IMR-90 (cell line): Measurements from ENCODE around the gene PRCP. TPM values are rescaled to one million over a fixed set of nuclear protein-coding genes. Genes with fewer than 3 reads are reported as not detected.
A peak's percentile ranks its signal among the peaks of the same experiment; 100 is the strongest.
"Not testable (repeated sequence)": the region's sequence is repeated elsewhere in the genome, so short reads cannot be mapped to it uniquely, and the experiment has no call there.

Experiments
- ATAC-seq: fragments of 200-7000 bp; cut with Tn5 transposase; 2 replicates; pipeline ENCODE4 v1.9.1; 2020; ENCODE audit warnings: low read depth, mild to moderate bottlenecking, moderate library complexity
- BruUV-seq: library from RNA; stranded (reverse); fragments of 400-500 nt; replicated peaks from 2 replicates; lab custom pipeline; 2021; lab: Mats Ljungman, UMichigan
- CTCF ChIA-PET: fragments of 300-600 bp; formaldehyde crosslinking; extraction: SDS; loops from one replicate; lab custom pipeline; 2021; ENCODE audit warnings: antibody characterized with exemption; lab: Yijun Ruan, JAX
- POLR2A ChIA-PET: fragments of 300-600 bp; sonication (Branson Sonifier 250); formaldehyde crosslinking; loops from one replicate; lab custom pipeline; 2022; ENCODE audit warnings: antibody characterized with exemption; ENCODE audit not compliant: unreplicated experiment; lab: Charles Lee
- DNase-seq: peaks from one replicate; pipeline ENCODE4 v3.0.0; 2013
- H2AFZ ChIP-seq: replicated peaks from 2 replicates; pipeline ENCODE3; 2013; ENCODE audit warnings: low read length, mild to moderate bottlenecking; ENCODE audit not compliant: poor library complexity
- H2AK5ac ChIP-seq: 2 replicates; pipeline ENCODE4 v1.6.1; 2013; ENCODE audit warnings: low read depth, low read length, inconsistent platforms
- H2AK9ac ChIP-seq: replicated peaks from 2 replicates; pipeline ENCODE3; 2013; ENCODE audit warnings: mild to moderate bottlenecking, low read depth, low read length, moderate library complexity; ENCODE audit not compliant: poor library complexity
- H2BK120ac ChIP-seq: 2 replicates; pipeline ENCODE4 v1.6.1; 2013; ENCODE audit warnings: low read depth, low read length, inconsistent platforms
- H2BK15ac ChIP-seq: 3 replicates; pipeline ENCODE4 v1.6.1; 2013; ENCODE audit warnings: low read depth, low read length, inconsistent platforms
- H2BK20ac ChIP-seq: 2 replicates; pipeline ENCODE4 v1.6.1; 2013; ENCODE audit warnings: low read depth, mild to moderate bottlenecking, inconsistent platforms, low read length, moderate library complexity
- H2BK5ac ChIP-seq: 2 replicates; pipeline ENCODE4 v1.6.1; 2013; ENCODE audit warnings: mild to moderate bottlenecking, low read depth, low read length, inconsistent platforms; ENCODE audit not compliant: poor library complexity, severe bottlenecking
- H3K14ac ChIP-seq: replicated peaks from 2 replicates; pipeline ENCODE4 v1.6.1; 2013; ENCODE audit warnings: low read depth, low read length, inconsistent platforms
- H3K18ac ChIP-seq: 2 replicates; pipeline ENCODE4 v1.6.1; 2013; ENCODE audit warnings: low read depth, low read length, control low read depth
- H3K23ac ChIP-seq: 2 replicates; pipeline ENCODE4 v1.6.1; 2013; ENCODE audit warnings: low read depth, low read length, inconsistent platforms
- H3K27ac ChIP-seq: 2 replicates; pipeline ENCODE4 v1.5.1; 2013; ENCODE audit warnings: mild to moderate bottlenecking, control low read depth, low read length; ENCODE audit not compliant: insufficient read depth
- H3K27me3 ChIP-seq: 2 replicates; pipeline ENCODE4 v1.6.1; 2013; ENCODE audit warnings: low read length; ENCODE audit not compliant: control insufficient read depth, insufficient read depth
- H3K36me3 ChIP-seq: 2 replicates; pipeline ENCODE4 v1.6.1; 2013; ENCODE audit warnings: low read length, mixed read lengths; ENCODE audit not compliant: control insufficient read depth, insufficient read depth
- H3K4ac ChIP-seq: 2 replicates; pipeline ENCODE4 v1.6.1; 2013; ENCODE audit warnings: low read depth, low read length, inconsistent platforms
- H3K4me1 ChIP-seq: 2 replicates; pipeline ENCODE4 v1.6.1; 2013; ENCODE audit warnings: low read length, mixed read lengths; ENCODE audit not compliant: control insufficient read depth, insufficient read depth
- H3K4me2 ChIP-seq: 2 replicates; pipeline ENCODE4 v1.6.1; 2013; ENCODE audit warnings: low read depth, mild to moderate bottlenecking, control low read depth, low read length, moderate library complexity
- H3K4me3 ChIP-seq: 2 replicates; pipeline ENCODE4 v1.5.1; 2013; ENCODE audit warnings: low read depth, mild to moderate bottlenecking, control low read depth, low read length, moderate library complexity; ENCODE audit not compliant: insufficient read depth
- H3K56ac ChIP-seq: 2 replicates; pipeline ENCODE4 v1.6.1; 2013; ENCODE audit warnings: low read length, inconsistent platforms; ENCODE audit not compliant: insufficient read depth; ENCODE audit errors: extremely low read depth
- H3K79me1 ChIP-seq, 2 experiments: 2 replicates each; pipeline ENCODE4 v1.6.1; 2013; ENCODE audit warnings: low read length in 2 of 2, inconsistent platforms in 1 of 2, low read depth in 1 of 2
- H3K9ac ChIP-seq: 2 replicates; pipeline ENCODE4 v1.6.1; 2013; ENCODE audit warnings: low read depth, low read length, control low read depth
- H3K9me1 ChIP-seq: 2 replicates; pipeline ENCODE4 v1.6.1; 2013; ENCODE audit warnings: low read length, inconsistent platforms; ENCODE audit not compliant: insufficient read depth
- H3K9me3 ChIP-seq: 2 replicates; pipeline ENCODE4 v1.6.1; 2013; ENCODE audit warnings: low read length; ENCODE audit not compliant: control insufficient read depth, insufficient read depth
- H4K20me1 ChIP-seq: 2 replicates; pipeline ENCODE4 v1.6.1; 2013; ENCODE audit warnings: low read length, inconsistent platforms; ENCODE audit not compliant: insufficient read depth
- H4K5ac ChIP-seq: 2 replicates; pipeline ENCODE4 v1.6.1; 2013; ENCODE audit warnings: mild to moderate bottlenecking, low read depth, low read length, control low read depth
- H4K8ac ChIP-seq, 2 experiments: 2 replicates each; pipeline ENCODE4 v1.6.1; 2013; ENCODE audit warnings: low read depth in 2 of 2, low read length in 2 of 2, control low read depth in 1 of 2, inconsistent platforms in 1 of 2
- H4K91ac ChIP-seq: 2 replicates; pipeline ENCODE4 v1.6.1; 2013; ENCODE audit warnings: low read depth, low read length, inconsistent platforms; ENCODE audit not compliant: insufficient read depth
- WGBS, 2 experiments: methylation state at CpG; one replicate each; pipeline versions ENCODE4 v1.1.5 to v1.1.7; 2013; ENCODE audit warnings: missing lambda C conversion rate in 2 of 2; ENCODE audit not compliant: insufficient read length in 1 of 2; ENCODE audit errors: extremely low coverage in 2 of 2; 5-methylcytosine and 5-hydroxymethylcytosine counted together
- dilution Hi-C: fragments of 300-500 bp; cut with HindIII; formaldehyde crosslinking; loops from one replicate; pipeline ENCODE4 v1.14.3; 2018; ENCODE audit warnings: low sequenced_read_pairs; ENCODE audit not compliant: unreplicated experiment
- in situ Hi-C: fragments of 300-500 bp; cut with MboI; formaldehyde crosslinking; loops from 3 replicates; pipeline ENCODE4 v1.14.3; 2019; ENCODE audit warnings: low sequenced_read_pairs, inconsistent platforms, mixed read lengths
- intact Hi-C: fragments of 100-400 bp; cut with micrococcal nuclease; formaldehyde crosslinking; loops from 2 replicates; pipeline ENCODE4 v1.10.0; 2022
- polyA plus RNA-seq, 3 experiments: library from polyadenylated mRNA; depleted of rRNA; stranded (reverse); fragments of >200 nt; gene quantifications; 2 replicates each; pipeline ENCODE4 v1.2.3, GENCODE V29; 2012; ENCODE audit warnings: low replicate concordance in 1 of 3
- total RNA-seq: library from RNA; depleted of rRNA; stranded (reverse); fragments of >200 nt; gene quantifications from 2 replicates; pipeline ENCODE4 v1.2.3, GENCODE V29; 2012
- TF ChIP-seq, protein P1 (sequence below): fragments of 150-350 bp; IDR thresholded peaks from 2 replicates; pipeline ENCODE4 v1.6.1; 2016; ENCODE audit warnings: low read depth, mild to moderate bottlenecking, low read length, moderate library complexity, borderline replicate concordance

The PRCP gene
- total and polyA plus RNA-seq, 2 of the 4 experiments (the other 2 are of a cell fraction) = 31.7 to 64.9 TPM

DNA sequence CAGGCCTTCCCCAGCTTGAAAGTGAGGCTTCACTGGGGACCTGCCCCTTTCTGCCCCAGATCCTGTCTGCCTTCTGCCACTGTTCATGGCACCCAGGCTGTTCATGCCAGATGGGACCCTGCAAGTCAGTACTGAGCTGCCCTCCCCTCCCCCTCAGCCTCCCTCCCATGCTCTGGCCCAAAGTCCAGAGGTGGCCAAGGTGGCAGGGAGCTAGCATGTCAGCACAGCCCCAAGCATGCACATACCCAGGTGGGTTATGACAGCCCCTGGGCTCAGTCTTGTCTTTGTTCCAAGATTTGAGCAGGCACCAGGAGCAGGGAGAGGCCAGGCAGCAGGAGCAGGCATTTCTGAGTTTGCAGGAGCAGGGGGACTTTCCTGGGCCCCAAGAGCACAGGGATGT is 45.5 kb upstream of the PRCP start:
- no peak overlapping the region for H2BK20ac ChIP-seq
- no peak overlapping the region for H3K18ac ChIP-seq
- intact Hi-C loops = no loop called here
- no peak overlapping the region for H3K4me3 ChIP-seq
- H3K79me1 ChIP-seq = no peaks in the 10 kb centered on the region
- H2AK9ac ChIP-seq = peak overlapping the region; percentile 61
- H3K9ac ChIP-seq = no peak overlapping the region
- no peak overlapping the region for H2BK15ac ChIP-seq
- H3K56ac ChIP-seq = no peak overlapping the region
- ChIA-PET CTCF (no interaction called here), POLR2A (interaction anchor here (0.6 kb wide), 1 partner anchor 23 kb away, joined by 3 read pairs; no protein-coding TSS in a partner anchor)
- H3K9me3 ChIP-seq = peaks cover 2% of the 10 kb centered on the region; the same call in 1 of the 2 replicates
- H2AK5ac ChIP-seq = no peak overlapping the region
- no peak overlapping the region for H3K14ac ChIP-seq
- H3K36me3 ChIP-seq = no peaks in the 10 kb centered on the region
- H3K27ac ChIP-seq = no peak overlapping the region
- no peaks in the 10 kb centered on the region for H3K27me3 ChIP-seq
- H3K9me1 ChIP-seq = peaks cover 3% of the 10 kb centered on the region; the same call in 1 of the 2 replicates
- H2BK5ac ChIP-seq = no peak overlapping the region
- H4K91ac ChIP-seq = no peak overlapping the region
- no TSS peak for BruUV-seq
- no peak overlapping the region for H4K5ac ChIP-seq
- DNase-seq (no peak), ATAC-seq (no peak)
- no peak overlapping the region for H3K4ac ChIP-seq
- H4K20me1 ChIP-seq = no peaks in the 10 kb centered on the region
- in situ Hi-C loops = no loop called here
- peak overlapping the region; percentile 23 for H2AFZ ChIP-seq
- no peak overlapping the region for H2BK120ac ChIP-seq
- no peak overlapping the region for H4K8ac ChIP-seq
- TF ChIP-seq, protein P1, sequence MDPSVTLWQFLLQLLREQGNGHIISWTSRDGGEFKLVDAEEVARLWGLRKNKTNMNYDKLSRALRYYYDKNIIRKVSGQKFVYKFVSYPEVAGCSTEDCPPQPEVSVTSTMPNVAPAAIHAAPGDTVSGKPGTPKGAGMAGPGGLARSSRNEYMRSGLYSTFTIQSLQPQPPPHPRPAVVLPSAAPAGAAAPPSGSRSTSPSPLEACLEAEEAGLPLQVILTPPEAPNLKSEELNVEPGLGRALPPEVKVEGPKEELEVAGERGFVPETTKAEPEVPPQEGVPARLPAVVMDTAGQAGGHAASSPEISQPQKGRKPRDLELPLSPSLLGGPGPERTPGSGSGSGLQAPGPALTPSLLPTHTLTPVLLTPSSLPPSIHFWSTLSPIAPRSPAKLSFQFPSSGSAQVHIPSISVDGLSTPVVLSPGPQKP = no peak
- dilution Hi-C loops = no loop called here
- H3K4me1 ChIP-seq = no peaks in the 10 kb centered on the region
- no peak overlapping the region for H3K23ac ChIP-seq
- no peak overlapping the region for H3K4me2 ChIP-seq

DNA sequence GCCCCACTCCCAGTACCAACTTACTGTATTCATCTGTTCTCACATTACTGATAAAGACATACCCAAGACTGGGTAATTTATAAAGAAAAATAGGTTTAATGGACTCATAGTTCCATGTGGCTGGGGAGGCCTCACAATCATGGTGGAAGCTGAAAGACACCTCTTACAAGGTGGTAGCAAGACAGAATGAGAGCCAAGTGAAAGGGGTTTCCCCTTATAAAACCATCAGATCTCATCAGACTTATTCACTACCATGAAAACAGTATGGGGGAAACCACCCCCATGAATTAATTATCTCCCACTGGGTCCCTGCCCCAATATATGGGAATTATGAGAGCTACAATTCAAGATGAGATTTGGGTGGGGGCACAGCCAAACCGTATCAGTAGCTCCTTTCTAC is 44.8 kb upstream of the PRCP start:
- H2BK20ac ChIP-seq, H4K8ac ChIP-seq, intact Hi-C loops, H3K4me3 ChIP-seq, H3K27ac ChIP-seq, H3K79me1 ChIP-seq, H3K9me3 ChIP-seq, H2BK15ac ChIP-seq, H3K23ac ChIP-seq, H2AK9ac ChIP-seq, H2AFZ ChIP-seq, H3K4me2 ChIP-seq, CTCF ChIA-PET, BruUV-seq, H2AK5ac ChIP-seq, DNase-seq, H4K91ac ChIP-seq, in situ Hi-C loops, ATAC-seq, H3K36me3 ChIP-seq, H3K4ac ChIP-seq, H3K18ac ChIP-seq, dilution Hi-C loops, H3K56ac ChIP-seq, H3K9ac ChIP-seq, H3K4me1 ChIP-seq, H3K27me3 ChIP-seq, H4K20me1 ChIP-seq, POLR2A ChIA-PET, H4K5ac ChIP-seq, H3K14ac ChIP-seq, H2BK120ac ChIP-seq, H3K9me1 ChIP-seq, H2BK5ac ChIP-seq: not testable (repeated sequence)
- WGBS, 2 experiments = no CpG with 5 or more reads among the region's 1 CpG
